NCI-H128 (cell line): ENCODE results near the gene VLDLR.

Experiments used
- DNase-seq: peaks from one replicate; lab custom pipeline; 2025; ENCODE audit not compliant: unreplicated experiment; lab: John Stamatoyannopoulos, UW

Gene VLDLR

GRCh38 chr9:2621722-2622460, at the start of gene VLDLR:
Gene VLDLR (plus strand): TSS chr9:2621787. CDS start chr9:2622190, 403 bp downstream.
- no peak for DNase-seq

- DNase-seq, result no peak
These were observed 47.4 kb upstream of the VLDLR start for GRCh38 chr9:2574203-2574602.

- DNase-seq, result no peak
These were observed 45.0 kb upstream of the VLDLR start for GRCh38 chr9:2576631-2577030.

- no peak for DNase-seq
These were observed 38.1 kb upstream of the VLDLR start for GRCh38 chr9:2583308-2584013.

GRCh38 chr9:2591967-2592366, 29.6 kb upstream of the VLDLR start:
- no peak for DNase-seq

- DNase-seq, result no peak
These were observed 27.8 kb upstream of the VLDLR start for GRCh38 chr9:2593744-2594143.

GRCh38 chr9:2595973-2596372, 25.6 kb upstream of the VLDLR start:
- DNase-seq, result no peak

GRCh38 chr9:2597483-2597882, 24.1 kb upstream of the VLDLR start:
- DNase-seq, result no peak

- DNase-seq, result no peak
These were observed 21.7 kb upstream of the VLDLR start for GRCh38 chr9:2599896-2600295.

GRCh38 chr9:2600307-2600706, 21.3 kb upstream of the VLDLR start:
- no peak for DNase-seq

- DNase-seq, result no peak
These were observed 19.7 kb upstream of the VLDLR start for GRCh38 chr9:2601785-2602378.

GRCh38 chr9:2602704-2603116, 18.9 kb upstream of the VLDLR start:
- no peak for DNase-seq

- DNase-seq, result no peak
These were observed 18.0 kb upstream of the VLDLR start for GRCh38 chr9:2603621-2604020.

GRCh38 chr9:2605246-2605645, 16.3 kb upstream of the VLDLR start:
- DNase-seq, result no peak

GRCh38 chr9:2608276-2608675, 13.3 kb upstream of the VLDLR start:
- no peak for DNase-seq

GRCh38 chr9:2610985-2611384, 10.6 kb upstream of the VLDLR start:
- no peak for DNase-seq

- no peak for DNase-seq
These were observed 9.6 kb upstream of the VLDLR start for GRCh38 chr9:2611961-2612360.

GRCh38 chr9:2613730-2614271, 7.8 kb upstream of the VLDLR start:
- peak; percentile 82 for DNase-seq

- no peak for DNase-seq
These were observed 6.1 kb upstream of the VLDLR start for GRCh38 chr9:2615497-2615896.

- DNase-seq, result no peak
These were observed 4.8 kb upstream of the VLDLR start for GRCh38 chr9:2616692-2617377.

GRCh38 chr9:2618289-2618688, 3.3 kb upstream of the VLDLR start:
- DNase-seq, result no peak
